ENCODE results near the gene NAGK. TPM values are rescaled to one million over a fixed set of nuclear protein-coding genes. Genes with fewer than 3 reads are reported as not detected.
"Not testable (repeated sequence)": the region's sequence is repeated elsewhere in the genome, so short reads cannot be mapped to it uniquely, and the experiment has no call there.

The NAGK gene
- total RNA-seq = 100 to 1,000 TPM in 1 of 2 donors, 10 to 100 TPM in 1; 46.6 to 125 TPM

- TF ChIP-seq, protein P1, sequence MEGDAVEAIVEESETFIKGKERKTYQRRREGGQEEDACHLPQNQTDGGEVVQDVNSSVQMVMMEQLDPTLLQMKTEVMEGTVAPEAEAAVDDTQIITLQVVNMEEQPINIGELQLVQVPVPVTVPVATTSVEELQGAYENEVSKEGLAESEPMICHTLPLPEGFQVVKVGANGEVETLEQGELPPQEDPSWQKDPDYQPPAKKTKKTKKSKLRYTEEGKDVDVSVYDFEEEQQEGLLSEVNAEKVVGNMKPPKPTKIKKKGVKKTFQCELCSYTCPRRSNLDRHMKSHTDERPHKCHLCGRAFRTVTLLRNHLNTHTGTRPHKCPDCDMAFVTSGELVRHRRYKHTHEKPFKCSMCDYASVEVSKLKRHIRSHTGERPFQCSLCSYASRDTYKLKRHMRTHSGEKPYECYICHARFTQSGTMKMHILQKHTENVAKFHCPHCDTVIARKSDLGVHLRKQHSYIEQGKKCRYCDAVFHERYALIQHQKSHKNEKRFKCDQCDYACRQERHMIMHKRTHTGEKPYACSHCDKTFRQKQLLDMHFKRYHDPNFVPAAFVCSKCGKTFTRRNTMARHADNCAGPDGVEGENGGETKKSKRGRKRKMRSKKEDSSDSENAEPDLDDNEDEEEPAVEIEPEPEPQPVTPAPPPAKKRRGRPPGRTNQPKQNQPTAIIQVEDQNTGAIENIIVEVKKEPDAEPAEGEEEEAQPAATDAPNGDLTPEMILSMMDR (IDR thresholded peaks at IDR 0.05) = no peak
- ATAC-seq (ENCODE audit: insufficient number of reproducible peaks, low FRiP score, low read depth) (peak; percentile 90), DNase-seq (ENCODE audit: low spot score) (peak; percentile 73)
- H3K4me3 ChIP-seq = peak within 1 kb of the TSS; percentile 81
- H3K27me3 ChIP-seq (replicated peaks; ENCODE audit: insufficient read depth) = no peaks in the 10 kb centered on the region
- peak within 1 kb of the TSS; percentile 86 to 92 for H3K27ac ChIP-seq
- peaks cover 6% of the 10 kb centered on the region for H3K36me3 ChIP-seq
- H3K4me1 ChIP-seq (ENCODE audit: control insufficient read depth in 1 of 2, low read depth in 2 of 2) = peaks cover 15 to 21% of the 10 kb centered on the region in 2 donors
- H3K9me3 ChIP-seq = no peaks in the 10 kb centered on the region
Measured at GRCh38 chr2:71068218-71069035, at the start of gene NAGK. TSS of gene NAGK (plus strand) at chr2:71068648. CDS start at chr2:71068684, 36 bp downstream.

DNA sequence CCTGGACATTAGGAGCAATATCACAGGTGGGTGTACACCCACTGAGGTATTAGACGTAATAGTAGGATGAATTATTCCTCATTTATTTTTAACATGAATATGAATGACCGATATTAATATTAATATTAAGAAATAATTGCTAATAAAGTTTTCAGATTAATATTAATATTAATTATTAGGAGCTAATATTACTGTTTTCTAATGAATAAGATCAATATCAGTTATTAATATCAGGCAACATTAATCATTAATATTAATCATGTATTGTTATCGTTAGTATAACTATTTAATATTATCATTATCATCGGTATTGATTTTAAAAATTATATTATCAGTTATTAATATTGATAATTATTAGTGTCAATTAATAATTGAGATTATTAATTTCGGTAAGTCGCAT lies 48.5 kb upstream of the NAGK start:
- not testable (repeated sequence) for H3K27ac ChIP-seq; H3K4me3 ChIP-seq; H3K36me3 ChIP-seq; ATAC-seq (ENCODE audit: insufficient number of reproducible peaks, low FRiP score, low read depth); H3K4me1 ChIP-seq (ENCODE audit: control insufficient read depth in 1 of 2, low read depth in 2 of 2); H3K27me3 ChIP-seq (replicated peaks; ENCODE audit: insufficient read depth); DNase-seq (ENCODE audit: low spot score); H3K9me3 ChIP-seq

- not testable (repeated sequence) for H3K4me1 ChIP-seq (ENCODE audit: control insufficient read depth in 1 of 2, low read depth in 2 of 2); H3K27me3 ChIP-seq (replicated peaks; ENCODE audit: insufficient read depth); H3K4me3 ChIP-seq; H3K27ac ChIP-seq; H3K9me3 ChIP-seq; DNase-seq (ENCODE audit: low spot score); ATAC-seq (ENCODE audit: insufficient number of reproducible peaks, low FRiP score, low read depth); H3K36me3 ChIP-seq
Measured at GRCh38 chr2:71021394-71021793, 47.1 kb upstream of the NAGK start.

DNA sequence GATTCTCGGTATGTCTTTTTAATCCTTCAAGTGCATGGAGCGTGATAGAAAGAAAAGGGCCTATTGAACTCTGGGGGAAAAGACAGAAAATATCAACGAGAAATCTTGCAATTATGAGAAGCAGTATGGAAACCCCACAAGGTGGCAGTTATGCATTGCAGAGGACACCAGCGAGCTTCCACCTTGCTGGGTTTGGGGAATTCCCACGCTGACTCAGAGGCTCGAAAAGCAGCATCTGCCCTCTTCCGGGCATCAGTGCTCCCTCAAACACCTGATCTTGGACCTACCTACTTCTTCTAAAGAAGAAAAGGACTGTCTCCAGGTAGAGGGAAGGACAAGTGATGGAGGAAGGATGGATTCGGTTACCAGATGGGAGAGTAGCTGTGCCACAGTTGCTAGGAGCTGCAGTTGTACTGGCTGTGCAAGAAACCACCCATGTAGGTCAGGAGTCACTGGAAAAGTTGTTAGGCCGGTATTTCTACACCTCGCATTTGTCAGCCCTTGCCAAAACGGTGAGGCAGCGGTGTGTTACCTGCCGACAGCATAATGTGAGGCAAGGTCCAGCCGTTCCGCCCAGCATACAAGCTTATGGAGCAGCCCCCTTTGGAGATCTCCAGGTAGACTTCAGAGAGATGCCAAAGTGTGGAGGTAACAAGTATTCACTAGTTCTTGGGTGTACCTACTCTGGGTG lies 44.8 kb upstream of the NAGK start:
- H3K27me3 ChIP-seq (replicated peaks; ENCODE audit: insufficient read depth); DNase-seq (ENCODE audit: low spot score); H3K9me3 ChIP-seq; H3K4me1 ChIP-seq (ENCODE audit: control insufficient read depth in 1 of 2, low read depth in 2 of 2); H3K36me3 ChIP-seq; ATAC-seq (ENCODE audit: insufficient number of reproducible peaks, low FRiP score, low read depth); H3K4me3 ChIP-seq; H3K27ac ChIP-seq: not testable (repeated sequence)

- DNase-seq (ENCODE audit: low spot score); H3K4me3 ChIP-seq; H3K27me3 ChIP-seq (replicated peaks; ENCODE audit: insufficient read depth); H3K36me3 ChIP-seq; H3K4me1 ChIP-seq (ENCODE audit: control insufficient read depth in 1 of 2, low read depth in 2 of 2); H3K27ac ChIP-seq; ATAC-seq (ENCODE audit: insufficient number of reproducible peaks, low FRiP score, low read depth); H3K9me3 ChIP-seq: not testable (repeated sequence)
Measured at GRCh38 chr2:71036296-71036695, 32.2 kb upstream of the NAGK start.

GRCh38 chr2:71042287-71042686 lies 26.2 kb upstream of the NAGK start:
- no peaks in the 10 kb centered on the region for H3K9me3 ChIP-seq
- ATAC-seq (ENCODE audit: insufficient number of reproducible peaks, low FRiP score, low read depth) (no peak), DNase-seq (ENCODE audit: low spot score) (no peak)
- no peak overlapping the region for H3K4me3 ChIP-seq
- H3K27me3 ChIP-seq (replicated peaks; ENCODE audit: insufficient read depth) = no peaks in the 10 kb centered on the region
- TF ChIP-seq, protein P1 (IDR thresholded peaks at IDR 0.05) = no peak
- no peaks in the 10 kb centered on the region for H3K4me1 ChIP-seq (ENCODE audit: control insufficient read depth in 1 of 2, low read depth in 2 of 2)
- H3K36me3 ChIP-seq = no peaks in the 10 kb centered on the region
- no peak overlapping the region for H3K27ac ChIP-seq
